Measurements from ENCODE around the gene CACNB1. TPM values are rescaled to one million over a fixed set of nuclear protein-coding genes. Genes with fewer than 3 reads are reported as not detected.
"Not testable (repeated sequence)": the region's sequence is repeated elsewhere in the genome, so short reads cannot be mapped to it uniquely, and the experiment has no call there.

Gene CACNB1
- total and polyA plus RNA-seq, 4 donors: 15.5 to 57.5 (median 31.2) TPM

DNA sequence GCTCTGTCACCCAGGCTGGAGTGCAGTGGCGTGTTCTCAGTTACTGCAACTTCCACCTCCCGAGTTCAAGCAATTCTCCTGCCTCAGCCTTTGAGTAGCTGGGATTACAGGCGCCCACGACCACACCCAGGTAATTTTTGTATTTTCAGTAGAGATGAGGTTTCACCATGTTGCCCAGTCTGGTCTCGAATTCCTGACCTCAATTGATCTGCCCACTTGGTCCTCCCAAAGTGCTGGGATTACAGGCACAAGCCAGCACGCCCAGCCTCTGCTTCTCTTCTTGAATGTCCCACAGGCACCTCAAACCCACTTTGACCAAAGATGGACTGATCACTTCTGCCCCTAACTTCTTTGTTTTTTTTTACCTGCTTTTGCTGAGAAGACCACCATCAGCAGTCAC lies 26.9 kb downstream of the CACNB1 start:
- WGBS (ENCODE audit: insufficient coverage): 95% methylated on average over 4 of the region's 6 CpGs
- Histone ChIP-seq H3K9me3 (ENCODE audit: control insufficient read depth, insufficient read depth, low read length) (no peaks in the 10 kb centered on the region), H3K4me1 (ENCODE audit: control insufficient read depth, insufficient read depth, low read length) (peaks cover 33% of the 10 kb centered on the region), H3K4me3 (ENCODE audit: low read depth, low read length) (no peak overlapping the region), H3K36me3 (ENCODE audit: control insufficient read depth, insufficient read depth, low read length) (peaks cover 19% of the 10 kb centered on the region), H3K27ac (ENCODE audit: low read depth, low read length) (no peak overlapping the region), H3K27me3 (ENCODE audit: control insufficient read depth, insufficient read depth, low read length) (peaks cover 21% of the 10 kb centered on the region)
- DNase-seq (ENCODE audit: low read depth in 4 of 6, low spot score in 6 of 6): no peak

GRCh38 chr17:39170109-39170508 lies 27.4 kb downstream of the CACNB1 start:
- no peak overlapping the region for H3K27ac ChIP-seq (ENCODE audit: low read depth, low read length)
- H3K9me3 ChIP-seq (ENCODE audit: control insufficient read depth, insufficient read depth, low read length): no peaks in the 10 kb centered on the region
- peaks cover 34% of the 10 kb centered on the region for H3K4me1 ChIP-seq (ENCODE audit: control insufficient read depth, insufficient read depth, low read length)
- H3K36me3 ChIP-seq (ENCODE audit: control insufficient read depth, insufficient read depth, low read length): peaks cover 14% of the 10 kb centered on the region
- no peak overlapping the region for H3K4me3 ChIP-seq (ENCODE audit: low read depth, low read length)
- 79% methylated on average over 3 of the region's 4 CpGs for WGBS (ENCODE audit: insufficient coverage)
- peaks cover 26% of the 10 kb centered on the region for H3K27me3 ChIP-seq (ENCODE audit: control insufficient read depth, insufficient read depth, low read length)
- DNase-seq (ENCODE audit: low read depth in 4 of 6, low spot score in 6 of 6): no peak

DNA sequence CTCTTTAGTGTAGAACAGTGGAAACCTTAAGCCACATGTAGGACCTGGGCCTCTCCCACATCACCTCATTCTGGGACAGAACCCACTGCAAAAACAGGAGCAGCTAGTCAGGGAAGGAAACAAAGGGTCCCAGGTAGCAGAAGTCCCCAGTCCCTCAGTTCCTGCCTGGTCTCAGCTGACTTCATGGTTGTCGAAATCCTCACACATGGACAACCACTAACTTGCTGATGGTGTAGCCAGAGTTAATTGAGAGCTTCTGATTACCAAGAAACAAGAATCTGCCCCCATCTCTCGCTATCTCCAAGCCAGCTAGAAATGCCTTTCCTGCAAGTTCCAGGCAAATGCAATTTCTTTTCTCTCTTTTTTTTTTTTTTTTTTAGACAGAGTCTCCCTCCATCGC lies 28.0 kb downstream of the CACNB1 start:
- peaks cover 32% of the 10 kb centered on the region for H3K27me3 ChIP-seq (ENCODE audit: control insufficient read depth, insufficient read depth, low read length)
- DNase-seq (ENCODE audit: low read depth in 4 of 6, low spot score in 6 of 6): no peak
- H3K36me3 ChIP-seq (ENCODE audit: control insufficient read depth, insufficient read depth, low read length): peaks cover 8% of the 10 kb centered on the region
- H3K4me1 ChIP-seq (ENCODE audit: control insufficient read depth, insufficient read depth, low read length): peaks cover 34% of the 10 kb centered on the region
- no peak overlapping the region for H3K27ac ChIP-seq (ENCODE audit: low read depth, low read length)
- no peak overlapping the region for H3K4me3 ChIP-seq (ENCODE audit: low read depth, low read length)
- H3K9me3 ChIP-seq (ENCODE audit: control insufficient read depth, insufficient read depth, low read length): no peaks in the 10 kb centered on the region
- WGBS (ENCODE audit: insufficient coverage): 100% methylated on average over 2 of the region's 3 CpGs

DNA sequence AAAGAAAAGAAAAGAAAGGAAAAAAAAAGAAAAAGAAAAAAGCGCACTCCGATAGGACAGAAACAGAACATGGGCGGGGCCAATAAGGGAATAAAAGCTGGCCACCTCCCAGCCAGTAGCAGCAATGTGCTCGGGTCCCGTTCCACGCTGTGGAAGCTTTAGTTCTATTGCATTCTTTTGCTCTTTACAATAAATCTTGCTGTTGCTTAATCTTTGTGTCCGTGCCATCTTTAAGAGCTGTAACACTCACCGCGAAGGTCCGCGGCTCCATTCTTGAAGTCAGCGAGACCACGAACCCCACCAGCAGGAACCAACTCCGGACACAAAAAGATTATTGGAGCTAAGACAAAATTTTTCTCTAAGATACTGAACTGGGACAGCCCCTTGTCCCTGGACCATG lies 28.4 kb downstream of the CACNB1 start:
- 62% methylated on average over 14 of the region's 14 CpGs for WGBS (ENCODE audit: insufficient coverage)
- Histone ChIP-seq H3K36me3 (ENCODE audit: control insufficient read depth, insufficient read depth, low read length) (peaks cover 4% of the 10 kb centered on the region), H3K9me3 (ENCODE audit: control insufficient read depth, insufficient read depth, low read length) (no peaks in the 10 kb centered on the region), H3K27ac (ENCODE audit: low read depth, low read length) (no peak overlapping the region), H3K27me3 (ENCODE audit: control insufficient read depth, insufficient read depth, low read length) (peaks cover 34% of the 10 kb centered on the region), H3K4me1 (ENCODE audit: control insufficient read depth, insufficient read depth, low read length) (peaks cover 32% of the 10 kb centered on the region), H3K4me3 (ENCODE audit: low read depth, low read length) (no peak overlapping the region)
- DNase-seq (ENCODE audit: low read depth in 4 of 6, low spot score in 6 of 6): no peak

DNA sequence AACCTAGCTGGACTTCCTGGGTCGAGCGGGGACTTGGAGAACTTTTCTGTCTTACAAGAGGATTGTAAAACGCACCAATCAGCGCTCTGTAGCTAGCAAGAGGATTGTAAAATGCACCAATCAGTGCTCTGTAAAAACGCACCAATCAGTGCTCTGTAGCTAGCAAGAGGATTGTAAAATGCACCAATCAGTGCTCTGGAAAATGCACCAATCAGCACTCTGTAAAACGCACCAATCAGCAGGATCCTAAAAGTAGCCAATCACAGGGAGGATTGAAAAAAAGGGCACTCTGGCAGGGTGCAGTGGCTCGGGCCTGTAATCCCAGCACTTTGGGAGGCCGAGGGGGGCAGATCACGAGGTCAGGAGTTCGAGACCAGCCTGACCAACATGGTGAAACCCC lies 29.0 kb downstream of the CACNB1 start:
- not testable (repeated sequence) for H3K4me3 ChIP-seq (ENCODE audit: low read depth, low read length); H3K36me3 ChIP-seq (ENCODE audit: control insufficient read depth, insufficient read depth, low read length); DNase-seq (ENCODE audit: low read depth in 4 of 6, low spot score in 6 of 6); H3K9me3 ChIP-seq (ENCODE audit: control insufficient read depth, insufficient read depth, low read length); H3K27ac ChIP-seq (ENCODE audit: low read depth, low read length)
- Histone ChIP-seq H3K4me1 (ENCODE audit: control insufficient read depth, insufficient read depth, low read length) (peaks cover 26% of the 10 kb centered on the region), H3K27me3 (ENCODE audit: control insufficient read depth, insufficient read depth, low read length) (peaks cover 34% of the 10 kb centered on the region)
- WGBS (ENCODE audit: insufficient coverage): 98% methylated on average over 7 of the region's 10 CpGs

DNA sequence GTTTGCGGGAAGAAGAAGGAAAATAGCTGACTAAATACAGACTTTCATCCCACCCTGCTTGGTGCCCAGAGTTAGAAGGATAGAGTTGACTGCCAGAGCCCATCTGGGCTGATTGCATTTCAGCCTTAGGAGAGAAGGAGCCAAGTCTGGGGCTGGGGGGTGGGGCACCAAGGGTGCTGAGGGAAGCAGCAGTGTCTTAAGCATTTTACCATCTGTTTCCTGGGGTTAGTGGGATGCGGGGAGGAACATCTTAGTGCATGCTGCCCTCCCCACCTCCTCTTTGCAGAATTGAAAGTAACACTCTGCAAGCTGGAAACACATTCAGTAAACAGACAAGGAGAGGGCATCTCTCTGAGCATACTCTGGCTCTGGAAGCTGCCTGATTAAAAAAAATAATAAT lies 30.0 kb downstream of the CACNB1 start:
- no peaks in the 10 kb centered on the region for H3K36me3 ChIP-seq (ENCODE audit: control insufficient read depth, insufficient read depth, low read length)
- H3K27me3 ChIP-seq (ENCODE audit: control insufficient read depth, insufficient read depth, low read length): peaks cover 34% of the 10 kb centered on the region
- DNase-seq (ENCODE audit: low read depth in 4 of 6, low spot score in 6 of 6): peak in 2 of 6 donors; percentile 73 to 88
- H3K9me3 ChIP-seq (ENCODE audit: control insufficient read depth, insufficient read depth, low read length): no peaks in the 10 kb centered on the region
- no peak overlapping the region for H3K4me3 ChIP-seq (ENCODE audit: low read depth, low read length)
- peaks cover 23% of the 10 kb centered on the region for H3K4me1 ChIP-seq (ENCODE audit: control insufficient read depth, insufficient read depth, low read length)
- no peak overlapping the region for H3K27ac ChIP-seq (ENCODE audit: low read depth, low read length)
- no CpG with 5 or more reads among the region's 2 CpGs for WGBS (ENCODE audit: insufficient coverage)

- DNase-seq (ENCODE audit: low read depth in 4 of 6, low spot score in 6 of 6): no peak
- H3K27ac ChIP-seq (ENCODE audit: low read depth, low read length): no peak overlapping the region
- H3K4me1 ChIP-seq (ENCODE audit: control insufficient read depth, insufficient read depth, low read length): peaks cover 23% of the 10 kb centered on the region
- no peaks in the 10 kb centered on the region for H3K9me3 ChIP-seq (ENCODE audit: control insufficient read depth, insufficient read depth, low read length)
- peaks cover 34% of the 10 kb centered on the region for H3K27me3 ChIP-seq (ENCODE audit: control insufficient read depth, insufficient read depth, low read length)
- H3K36me3 ChIP-seq (ENCODE audit: control insufficient read depth, insufficient read depth, low read length): no peaks in the 10 kb centered on the region
- 50% methylated on average over 5 of the region's 7 CpGs for WGBS (ENCODE audit: insufficient coverage)
- H3K4me3 ChIP-seq (ENCODE audit: low read depth, low read length): no peak overlapping the region
Observed at GRCh38 chr17:39166437-39167335, 30.8 kb downstream of the CACNB1 start.

GRCh38 chr17:39165841-39166349 lies 31.6 kb downstream of the CACNB1 start, which contains the start of gene ARL5C:
TSS of gene ARL5C (minus strand) at chr17:39166161. CDS start at chr17:39165760, 401 bp downstream.
- Histone ChIP-seq H3K27me3 (ENCODE audit: control insufficient read depth, insufficient read depth, low read length) (peaks cover 34% of the 10 kb centered on the region), H3K27ac (ENCODE audit: low read depth, low read length) (no peak within 1 kb of the TSS), H3K4me3 (ENCODE audit: low read depth, low read length) (peak within 1 kb of the TSS; percentile 63), H3K4me1 (ENCODE audit: control insufficient read depth, insufficient read depth, low read length) (peaks cover 23% of the 10 kb centered on the region), H3K9me3 (ENCODE audit: control insufficient read depth, insufficient read depth, low read length) (no peaks in the 10 kb centered on the region), H3K36me3 (ENCODE audit: control insufficient read depth, insufficient read depth, low read length) (no peaks in the 10 kb centered on the region)
- WGBS (ENCODE audit: insufficient coverage): 19% methylated on average over 17 of the region's 17 CpGs
- peak in 1 of 6 donors; percentile 45 for DNase-seq (ENCODE audit: low read depth in 4 of 6, low spot score in 6 of 6)

- DNase-seq (ENCODE audit: low read depth in 4 of 6, low spot score in 6 of 6): no peak
- Histone ChIP-seq H3K4me3 (ENCODE audit: low read depth, low read length) (peak overlapping the region; percentile 63), H3K9me3 (ENCODE audit: control insufficient read depth, insufficient read depth, low read length) (no peaks in the 10 kb centered on the region), H3K36me3 (ENCODE audit: control insufficient read depth, insufficient read depth, low read length) (no peaks in the 10 kb centered on the region), H3K27ac (ENCODE audit: low read depth, low read length) (no peak overlapping the region), H3K27me3 (ENCODE audit: control insufficient read depth, insufficient read depth, low read length) (peaks cover 36% of the 10 kb centered on the region), H3K4me1 (ENCODE audit: control insufficient read depth, insufficient read depth, low read length) (peaks cover 23% of the 10 kb centered on the region)
- WGBS (ENCODE audit: insufficient coverage): 1% methylated on average over 51 of the region's 51 CpGs
Observed at GRCh38 chr17:39165178-39165840, 32.2 kb downstream of the CACNB1 start.

Measured in spinal cord (tissue), 10 donors.